Prostate gland (tissue), 2 donors: ENCODE data around the gene MYO1H.
"Not testable (repeated sequence)": the region's sequence is repeated elsewhere in the genome, so short reads cannot be mapped to it uniquely, and the experiment has no call there.

Experiments used
- POLR2A ChIP-seq: fragments of 450-650 bp; IDR thresholded peaks from one replicate; pipeline ENCODE4 v1.6.1; 2016; ENCODE audit warnings: antibody characterized with exemption, mild to moderate bottlenecking
- TF ChIP-seq, protein P1 (sequence below), 4 experiments: fragments of 200-600 bp in 2 of 4; fragments of 450-650 bp in 2 of 4; sonication (generic) in 2 of 4; IDR thresholded peaks; 1 replicate in 3 of 4; 2 replicates in 1 of 4; pipeline ENCODE4 v1.5.1; 2016 to 2019; ENCODE audit warnings: antibody characterized with exemption in 4 of 4, mild to moderate bottlenecking in 2 of 4, moderate library complexity in 2 of 4

DNA sequence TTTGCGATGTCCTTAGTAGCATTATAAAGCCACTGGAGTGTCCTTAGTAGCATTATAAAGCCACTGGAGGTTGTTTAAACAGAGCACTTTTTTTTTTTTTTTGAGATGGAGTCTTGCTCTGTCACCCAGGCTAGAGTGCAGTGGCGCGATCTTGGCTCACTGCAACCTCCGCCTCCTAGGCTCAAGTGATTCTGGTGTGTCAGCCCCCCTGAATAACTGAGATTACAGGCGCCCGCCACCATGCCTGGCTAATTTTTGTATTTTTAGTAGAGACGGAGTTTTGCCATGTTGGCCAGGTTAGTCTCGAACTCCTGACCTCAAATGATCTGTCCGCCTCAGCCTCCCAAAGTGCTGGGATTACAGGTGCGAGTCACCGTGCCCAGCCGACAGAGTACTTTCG lies 92.3 kb downstream of the MYO1H start:
- TF ChIP-seq, protein P1, sequence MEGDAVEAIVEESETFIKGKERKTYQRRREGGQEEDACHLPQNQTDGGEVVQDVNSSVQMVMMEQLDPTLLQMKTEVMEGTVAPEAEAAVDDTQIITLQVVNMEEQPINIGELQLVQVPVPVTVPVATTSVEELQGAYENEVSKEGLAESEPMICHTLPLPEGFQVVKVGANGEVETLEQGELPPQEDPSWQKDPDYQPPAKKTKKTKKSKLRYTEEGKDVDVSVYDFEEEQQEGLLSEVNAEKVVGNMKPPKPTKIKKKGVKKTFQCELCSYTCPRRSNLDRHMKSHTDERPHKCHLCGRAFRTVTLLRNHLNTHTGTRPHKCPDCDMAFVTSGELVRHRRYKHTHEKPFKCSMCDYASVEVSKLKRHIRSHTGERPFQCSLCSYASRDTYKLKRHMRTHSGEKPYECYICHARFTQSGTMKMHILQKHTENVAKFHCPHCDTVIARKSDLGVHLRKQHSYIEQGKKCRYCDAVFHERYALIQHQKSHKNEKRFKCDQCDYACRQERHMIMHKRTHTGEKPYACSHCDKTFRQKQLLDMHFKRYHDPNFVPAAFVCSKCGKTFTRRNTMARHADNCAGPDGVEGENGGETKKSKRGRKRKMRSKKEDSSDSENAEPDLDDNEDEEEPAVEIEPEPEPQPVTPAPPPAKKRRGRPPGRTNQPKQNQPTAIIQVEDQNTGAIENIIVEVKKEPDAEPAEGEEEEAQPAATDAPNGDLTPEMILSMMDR (IDR thresholded peaks at IDR 0.05), result not testable (repeated sequence)
- not testable (repeated sequence) for TF ChIP-seq POLR2A
